ENCODE measurements around the gene HBG2.

Gene HBG2

DNA sequence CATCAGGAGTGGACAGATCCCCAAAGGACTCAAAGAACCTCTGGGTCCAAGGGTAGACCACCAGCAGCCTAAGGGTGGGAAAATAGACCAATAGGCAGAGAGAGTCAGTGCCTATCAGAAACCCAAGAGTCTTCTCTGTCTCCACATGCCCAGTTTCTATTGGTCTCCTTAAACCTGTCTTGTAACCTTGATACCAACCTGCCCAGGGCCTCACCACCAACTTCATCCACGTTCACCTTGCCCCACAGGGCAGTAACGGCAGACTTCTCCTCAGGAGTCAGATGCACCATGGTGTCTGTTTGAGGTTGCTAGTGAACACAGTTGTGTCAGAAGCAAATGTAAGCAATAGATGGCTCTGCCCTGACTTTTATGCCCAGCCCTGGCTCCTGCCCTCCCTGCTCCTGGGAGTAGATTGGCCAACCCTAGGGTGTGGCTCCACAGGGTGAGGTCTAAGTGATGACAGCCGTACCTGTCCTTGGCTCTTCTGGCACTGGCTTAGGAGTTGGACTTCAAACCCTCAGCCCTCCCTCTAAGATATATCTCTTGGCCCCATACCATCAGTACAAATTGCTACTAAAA lies 27.8 kb downstream of the HBG2 start, which contains the start of gene HBB:
TSS of gene HBB (minus strand) at position 340 of the 579 bp plus-strand sequence. CDS start at position 290, 50 bp downstream.
- DNase-seq = no peak

DNA sequence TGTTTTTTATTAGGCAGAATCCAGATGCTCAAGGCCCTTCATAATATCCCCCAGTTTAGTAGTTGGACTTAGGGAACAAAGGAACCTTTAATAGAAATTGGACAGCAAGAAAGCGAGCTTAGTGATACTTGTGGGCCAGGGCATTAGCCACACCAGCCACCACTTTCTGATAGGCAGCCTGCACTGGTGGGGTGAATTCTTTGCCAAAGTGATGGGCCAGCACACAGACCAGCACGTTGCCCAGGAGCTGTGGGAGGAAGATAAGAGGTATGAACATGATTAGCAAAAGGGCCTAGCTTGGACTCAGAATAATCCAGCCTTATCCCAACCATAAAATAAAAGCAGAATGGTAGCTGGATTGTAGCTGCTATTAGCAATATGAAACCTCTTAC lies 29.1 kb downstream of the HBG2 start:
- no peak for DNase-seq

DNA sequence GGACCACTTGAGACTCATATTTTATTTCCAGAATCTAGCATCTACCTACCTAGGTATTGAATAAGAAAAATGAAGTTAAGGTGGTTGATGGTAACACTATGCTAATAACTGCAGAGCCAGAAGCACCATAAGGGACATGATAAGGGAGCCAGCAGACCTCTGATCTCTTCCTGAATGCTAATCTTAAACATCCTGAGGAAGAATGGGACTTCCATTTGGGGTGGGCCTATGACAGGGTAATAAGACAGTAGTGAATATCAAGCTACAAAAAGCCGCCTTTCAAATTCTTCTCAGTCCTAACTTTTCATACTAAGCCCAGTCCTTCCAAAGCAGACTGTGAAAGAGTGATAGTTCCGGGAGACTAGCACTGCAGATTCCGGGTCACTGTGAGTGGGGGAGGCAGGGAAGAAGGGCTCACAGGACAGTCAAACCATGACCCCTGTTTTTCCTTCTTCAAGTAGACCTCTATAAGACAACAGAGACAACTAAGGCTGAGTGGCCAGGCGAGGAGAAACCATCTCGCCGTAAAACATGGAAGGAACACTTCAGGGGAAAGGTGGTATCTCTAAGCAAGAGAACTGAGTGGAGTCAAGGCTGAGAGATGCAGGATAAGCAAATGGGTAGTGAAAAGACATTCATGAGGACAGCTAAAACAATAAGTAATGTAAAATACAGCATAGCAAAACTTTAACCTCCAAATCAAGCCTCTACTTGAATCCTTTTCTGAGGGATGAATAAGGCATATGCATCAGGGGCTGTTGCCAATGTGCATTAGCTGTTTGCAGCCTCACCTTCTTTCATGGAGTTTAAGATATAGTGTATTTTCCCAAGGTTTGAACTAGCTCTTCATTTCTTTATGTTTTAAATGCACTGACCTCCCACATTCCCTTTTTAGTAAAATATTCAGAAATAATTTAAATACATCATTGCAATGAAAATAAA lies 29.8 kb downstream of the HBG2 start:
- no peak for DNase-seq

DNA sequence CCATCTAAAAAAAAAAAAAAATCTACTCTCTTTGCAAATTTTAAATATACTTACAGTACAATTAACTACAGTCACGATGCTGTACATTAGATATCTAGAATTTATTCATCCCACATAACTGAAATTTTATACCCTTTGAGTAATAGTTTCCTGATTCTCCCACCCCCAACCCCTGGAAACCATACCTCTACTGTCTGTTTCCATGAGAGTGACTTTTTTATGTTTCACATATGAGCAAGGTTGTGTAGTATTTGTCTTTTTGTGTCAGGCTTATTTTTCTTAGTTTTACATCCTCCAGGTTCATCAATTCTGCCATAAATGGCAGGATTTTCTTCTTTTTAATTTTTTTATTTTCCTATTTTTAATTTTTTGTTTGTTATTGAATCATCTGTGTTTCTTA lies 30.9 kb downstream of the HBG2 start:
- DNase-seq = no peak

DNA sequence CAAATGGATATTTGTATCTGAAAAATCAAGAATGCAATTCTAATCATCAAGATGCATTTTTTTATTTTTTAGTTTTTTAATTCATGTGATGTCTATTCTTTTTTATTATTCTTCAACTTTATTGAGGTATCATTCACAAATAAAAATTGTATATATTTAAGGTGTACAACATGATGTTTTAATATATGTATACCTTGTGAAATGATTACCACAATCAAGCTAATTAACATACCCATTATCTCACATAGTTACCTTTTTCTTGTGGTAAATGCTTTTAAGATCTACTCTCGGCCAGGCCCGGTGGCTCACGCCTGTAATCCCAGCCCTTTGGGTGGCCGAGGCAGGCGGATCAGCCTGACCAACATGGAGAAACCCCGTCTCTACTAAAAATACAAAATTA lies 31.4 kb downstream of the HBG2 start:
- no peak for DNase-seq

DNA sequence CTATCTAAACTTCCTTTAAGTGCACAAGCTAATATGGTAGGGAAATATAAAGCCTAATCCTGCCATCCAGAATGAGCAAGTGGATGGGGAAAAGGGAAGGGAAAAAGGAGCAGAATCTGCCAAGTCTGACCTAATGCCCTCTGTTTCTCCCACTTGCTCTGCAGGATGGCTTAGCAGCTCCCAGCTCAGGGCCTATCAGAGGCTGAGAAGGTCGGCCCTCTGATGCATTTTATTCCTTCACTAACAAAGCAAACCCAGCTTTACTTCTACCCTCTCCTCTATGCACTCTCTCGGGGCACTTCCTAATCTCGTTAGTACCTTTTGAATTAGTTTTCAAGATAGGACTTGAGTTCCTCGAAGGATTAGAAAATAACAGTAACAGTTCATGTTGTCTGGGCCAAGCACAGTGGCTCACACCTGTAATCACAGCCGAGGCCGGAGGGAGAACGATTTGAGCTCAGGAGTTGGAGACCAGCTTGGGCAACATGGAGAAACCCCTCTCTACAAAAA lies 44.1 kb downstream of the HBG2 start:
- DNase-seq = no peak

DNA sequence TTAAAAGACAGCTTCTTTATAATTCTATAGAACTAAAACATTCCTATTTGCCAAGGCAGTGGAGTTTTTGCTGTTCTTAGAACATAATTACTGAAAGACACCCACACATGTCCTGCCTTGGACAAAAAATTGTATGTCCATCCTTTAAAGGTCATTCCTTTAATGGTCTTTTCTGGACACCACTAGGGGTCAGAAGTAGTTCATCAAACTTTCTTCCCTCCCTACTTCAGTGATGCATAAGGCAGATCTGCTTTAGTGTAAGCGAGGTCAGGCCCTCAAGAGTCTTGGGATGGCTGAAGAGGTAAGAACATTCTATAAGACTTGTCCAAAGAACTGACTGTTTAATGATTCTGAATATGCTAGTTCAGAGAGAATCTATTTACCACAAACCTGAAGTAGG lies 49.8 kb downstream of the HBG2 start:
- DNase-seq = no peak

DNA sequence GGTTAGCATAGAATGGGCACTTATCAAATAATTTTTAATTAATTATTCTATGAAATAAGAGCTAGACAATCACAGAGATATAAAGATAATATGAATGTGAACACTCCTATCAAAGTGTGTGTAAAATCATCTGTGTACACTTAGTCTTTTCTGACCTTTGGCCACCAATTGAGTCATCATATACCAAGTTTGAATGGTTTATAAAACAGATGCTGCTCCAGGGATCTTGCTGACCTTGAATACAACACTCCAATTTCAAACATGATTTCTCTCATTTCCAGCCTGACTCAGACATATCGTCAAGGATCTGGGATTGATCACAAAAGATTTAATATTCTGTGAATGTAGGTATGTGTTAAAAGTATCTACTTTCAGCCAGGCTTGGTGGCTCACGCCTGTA lies 51.2 kb downstream of the HBG2 start:
- no peak for DNase-seq
